SU-DHL-6 (cell line): Measurements from ENCODE around the gene THAP2.

Experiments
- EZH2phosphoT487 ChIP-seq: fragments of 200-600 bp; sonication (generic), shearing (Covaris generic); conservative IDR thresholded peaks from 2 replicates; pipeline ENCODE4 v1.6.1; 2018; ENCODE audit warnings: mild to moderate bottlenecking, antibody characterized with exemption, low read length, moderate library complexity, mixed read lengths
- TF ChIP-seq, protein P1 (sequence below): fragments of 200-600 bp; sonication (generic); IDR thresholded peaks from one replicate; pipeline ENCODE4 v1.5.1; 2017; ENCODE audit warnings: antibody characterized with exemption, mild to moderate bottlenecking, low read length, moderate library complexity; ENCODE audit not compliant: insufficient read depth, poor library complexity, severe bottlenecking

- TF ChIP-seq, protein P1, sequence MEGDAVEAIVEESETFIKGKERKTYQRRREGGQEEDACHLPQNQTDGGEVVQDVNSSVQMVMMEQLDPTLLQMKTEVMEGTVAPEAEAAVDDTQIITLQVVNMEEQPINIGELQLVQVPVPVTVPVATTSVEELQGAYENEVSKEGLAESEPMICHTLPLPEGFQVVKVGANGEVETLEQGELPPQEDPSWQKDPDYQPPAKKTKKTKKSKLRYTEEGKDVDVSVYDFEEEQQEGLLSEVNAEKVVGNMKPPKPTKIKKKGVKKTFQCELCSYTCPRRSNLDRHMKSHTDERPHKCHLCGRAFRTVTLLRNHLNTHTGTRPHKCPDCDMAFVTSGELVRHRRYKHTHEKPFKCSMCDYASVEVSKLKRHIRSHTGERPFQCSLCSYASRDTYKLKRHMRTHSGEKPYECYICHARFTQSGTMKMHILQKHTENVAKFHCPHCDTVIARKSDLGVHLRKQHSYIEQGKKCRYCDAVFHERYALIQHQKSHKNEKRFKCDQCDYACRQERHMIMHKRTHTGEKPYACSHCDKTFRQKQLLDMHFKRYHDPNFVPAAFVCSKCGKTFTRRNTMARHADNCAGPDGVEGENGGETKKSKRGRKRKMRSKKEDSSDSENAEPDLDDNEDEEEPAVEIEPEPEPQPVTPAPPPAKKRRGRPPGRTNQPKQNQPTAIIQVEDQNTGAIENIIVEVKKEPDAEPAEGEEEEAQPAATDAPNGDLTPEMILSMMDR: no peak
- TF ChIP-seq EZH2phosphoT487: no peak
Measured at GRCh38 chr12:71665090-71665463, 976 bp downstream of the THAP2 start.
